Neuronal stem cell (in vitro differentiated cells): ENCODE results near the gene MIA2.

Source experiments
- DNase-seq: peaks from one replicate; pipeline ENCODE4 v3.0.0-alpha.2; 2013; ENCODE audit warnings: low spot score
- H2AFZ ChIP-seq: one replicate; pipeline ENCODE4 v1.6.1; 2013; ENCODE audit warnings: mild to moderate bottlenecking, low read length, inconsistent platforms
- H2AK5ac ChIP-seq: 2 replicates; pipeline ENCODE4 v1.6.1; 2013; ENCODE audit warnings: low read depth, mild to moderate bottlenecking, inconsistent platforms, low read length, moderate library complexity, mixed read lengths
- H2BK120ac ChIP-seq: 2 replicates; pipeline ENCODE4 v1.6.1; 2013; ENCODE audit warnings: low read depth, mild to moderate bottlenecking, inconsistent platforms, low read length, moderate library complexity, mixed read lengths
- H2BK12ac ChIP-seq: one replicate; pipeline ENCODE4 v1.6.1; 2013; ENCODE audit warnings: low read length, inconsistent platforms
- H2BK15ac ChIP-seq: 2 replicates; pipeline ENCODE4 v1.6.1; 2013; ENCODE audit warnings: mild to moderate bottlenecking, low read length, inconsistent platforms, mixed read lengths
- H2BK5ac ChIP-seq: one replicate; pipeline ENCODE4 v1.6.1; 2013; ENCODE audit warnings: inconsistent platforms, mild to moderate bottlenecking, low read length, moderate library complexity
- H3K14ac ChIP-seq: one replicate; pipeline ENCODE4 v1.6.1; 2013; ENCODE audit warnings: low read length, inconsistent platforms
- H3K18ac ChIP-seq: 2 replicates; pipeline ENCODE4 v1.6.1; 2013; ENCODE audit warnings: low read length, inconsistent platforms
- H3K23ac ChIP-seq: 2 replicates; pipeline ENCODE4 v1.6.1; 2013; ENCODE audit warnings: low read depth, mild to moderate bottlenecking, mixed read lengths, low read length, inconsistent platforms; ENCODE audit not compliant: poor library complexity
- H3K27ac ChIP-seq: replicated peaks from 3 replicates; pipeline ENCODE4 v1.5.1; 2013; ENCODE audit warnings: low read length, inconsistent platforms
- H3K27me3 ChIP-seq, 3 experiments: 2 replicates each; pipeline ENCODE4 v1.6.1; 2013; ENCODE audit warnings: low read length in 3 of 3, mild to moderate bottlenecking in 2 of 3, inconsistent platforms in 1 of 3, low read depth in 1 of 3, mixed read lengths in 1 of 3, moderate library complexity in 1 of 3; ENCODE audit not compliant: control insufficient read depth in 3 of 3, insufficient read depth in 3 of 3
- H3K36me3 ChIP-seq, 2 donors: replicated peaks in 1 of 2; 2 replicates each; pipeline ENCODE4 v1.6.1; 2013; ENCODE audit warnings: low read length in 2 of 2; ENCODE audit not compliant: control insufficient read depth in 2 of 2, insufficient read depth in 2 of 2
- H3K4ac ChIP-seq: 2 replicates; pipeline ENCODE4 v1.6.1; 2013; ENCODE audit warnings: inconsistent platforms, mild to moderate bottlenecking, low read length, moderate library complexity
- H3K4me1 ChIP-seq, 2 donors: 1 replicate in 1 of 2; 2 replicates in 1 of 2; pipeline ENCODE4 v1.6.1; 2013; ENCODE audit warnings: low read length in 2 of 2, low read depth in 1 of 2; ENCODE audit not compliant: control insufficient read depth in 2 of 2, insufficient read depth in 1 of 2
- H3K4me2 ChIP-seq: one replicate; pipeline ENCODE4 v1.6.1; 2013; ENCODE audit warnings: mild to moderate bottlenecking, low read length, inconsistent platforms; ENCODE audit not compliant: insufficient read depth, poor library complexity, severe bottlenecking
- H3K4me3 ChIP-seq, 2 donors: 2 replicates each; pipeline ENCODE4 v1.5.1; 2013; ENCODE audit warnings: low read length in 2 of 2, mild to moderate bottlenecking in 2 of 2, inconsistent platforms in 1 of 2, moderate library complexity in 1 of 2
- H3K79me1 ChIP-seq: one replicate; pipeline ENCODE4 v1.6.1; 2013; ENCODE audit warnings: low read depth, mild to moderate bottlenecking, inconsistent platforms, low read length, moderate library complexity
- H3K9ac ChIP-seq: one replicate; pipeline ENCODE4 v1.6.1; 2013; ENCODE audit warnings: mild to moderate bottlenecking, low read depth, low read length, inconsistent platforms; ENCODE audit not compliant: poor library complexity
- H3K9me3 ChIP-seq, 2 donors: replicated peaks in 1 of 2; 2 replicates each; pipeline versions ENCODE3 to v1.6.1; 2013; ENCODE audit warnings: low read length in 2 of 2, mild to moderate bottlenecking in 2 of 2, inconsistent platforms in 1 of 2, low read depth in 1 of 2, mixed read lengths in 1 of 2, moderate library complexity in 1 of 2; ENCODE audit not compliant: control insufficient read depth in 2 of 2, insufficient read depth in 1 of 2
- H4K8ac ChIP-seq: one replicate; pipeline ENCODE4 v1.6.1; 2013; ENCODE audit warnings: low read depth, mild to moderate bottlenecking, inconsistent platforms, low read length, moderate library complexity
- H4K91ac ChIP-seq: one replicate; pipeline ENCODE4 v1.6.1; 2013; ENCODE audit warnings: low read length, low read depth, mild to moderate bottlenecking, inconsistent platforms; ENCODE audit not compliant: poor library complexity
- WGBS, 2 donors: extraction: QIAGEN DNeasy Blood & Tissue Kit; methylation state at CpG; one replicate each; pipeline ENCODE4 v1.1.7; 2013; ENCODE audit warnings: missing lambda C conversion rate in 2 of 2, mixed read lengths in 1 of 2; ENCODE audit not compliant: insufficient read length in 2 of 2, insufficient replicate concordance in 1 of 2; ENCODE audit errors: extremely low coverage in 2 of 2; 5-methylcytosine and 5-hydroxymethylcytosine counted together

MIA2 gene

DNA sequence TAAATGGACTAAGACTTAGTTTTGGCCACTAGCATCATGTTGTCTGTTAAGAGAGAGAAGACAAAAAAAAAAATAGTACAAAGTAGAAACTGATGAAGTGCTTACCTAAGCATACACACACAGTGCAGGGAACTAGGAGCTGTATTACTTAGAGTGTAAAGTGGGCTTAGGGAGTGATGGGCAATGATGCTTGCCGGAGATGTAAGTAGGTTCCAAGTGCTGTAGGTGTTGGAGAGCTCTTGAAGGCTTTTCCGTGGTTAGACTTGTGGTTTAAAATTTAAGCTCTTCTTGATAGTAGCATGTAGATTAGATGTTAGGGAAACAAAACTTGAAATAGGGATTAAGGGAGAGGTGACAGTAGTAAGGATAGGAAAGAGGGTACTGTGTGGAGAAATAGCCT lies 34.7 kb downstream of the MIA2 start:
- WGBS, 2 donors = no CpG with 5 or more reads among the region's 2 CpGs
- no peak overlapping the region for H2BK12ac ChIP-seq
- H3K27ac ChIP-seq = no peak overlapping the region
- peak overlapping the region in 1 of 2 donors; percentile 65 for H3K4me3 ChIP-seq
- H2BK5ac ChIP-seq = no peak overlapping the region
- H3K27me3 ChIP-seq = no peaks in the 10 kb centered on the region
- peaks cover 4 to 18% of the 10 kb centered on the region in 2 donors for H3K9me3 ChIP-seq
- peaks cover 4% of the 10 kb centered on the region for H3K79me1 ChIP-seq
- H2BK120ac ChIP-seq = no peak overlapping the region
- DNase-seq = no peak
- H3K36me3 ChIP-seq = no peaks in the 10 kb centered on the region
- H3K4me1 ChIP-seq = peaks cover 3 to 14% of the 10 kb centered on the region in 2 donors
- H3K23ac ChIP-seq = no peak overlapping the region
- H4K8ac ChIP-seq = no peak overlapping the region
- no peak overlapping the region for H2AK5ac ChIP-seq
- H3K18ac ChIP-seq = no peak overlapping the region
- no peak overlapping the region for H3K14ac ChIP-seq
- H4K91ac ChIP-seq = no peak overlapping the region
- H3K4me2 ChIP-seq = no peak overlapping the region
- no peak overlapping the region for H3K4ac ChIP-seq
- H2BK15ac ChIP-seq = no peak overlapping the region
- no peak overlapping the region for H2AFZ ChIP-seq
- H3K9ac ChIP-seq = no peak overlapping the region

DNA sequence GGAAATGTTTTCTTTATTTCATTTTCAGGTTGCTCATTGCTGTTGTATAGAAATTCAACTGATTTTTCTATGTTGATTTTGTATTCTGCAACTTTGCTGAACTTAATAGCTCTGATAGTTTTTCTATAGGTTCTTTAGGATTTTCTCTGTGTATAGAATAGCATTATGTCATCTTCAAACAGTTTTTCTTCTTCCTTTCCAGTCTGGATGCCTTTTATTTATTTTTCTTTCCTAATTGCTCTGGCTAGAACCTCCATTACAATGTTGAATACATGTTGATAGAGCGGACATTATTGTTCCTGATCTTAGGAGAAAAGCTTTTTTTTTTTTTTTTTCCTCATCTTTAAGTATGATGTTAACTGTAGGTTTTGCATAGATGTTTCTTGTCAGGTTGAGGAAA lies 39.2 kb downstream of the MIA2 start:
- Histone ChIP-seq H4K8ac (no peak overlapping the region), H2BK5ac (no peak overlapping the region), H3K27ac (no peak overlapping the region), H3K9me3 (peaks cover 4 to 22% of the 10 kb centered on the region in 2 donors), H2BK12ac (no peak overlapping the region), H3K23ac (no peak overlapping the region), H2BK120ac (no peak overlapping the region), H2BK15ac (no peak overlapping the region), H3K14ac (no peak overlapping the region), H3K4me2 (no peak overlapping the region), H3K4me3 (no peak overlapping the region), H3K9ac (no peak overlapping the region), H3K79me1 (peaks cover 4% of the 10 kb centered on the region), H2AK5ac (no peak overlapping the region), H3K4me1 (peaks cover 0 to 2% of the 10 kb centered on the region in 2 donors), H3K36me3 (no peaks in the 10 kb centered on the region), H3K4ac (no peak overlapping the region), H3K27me3 (no peaks in the 10 kb centered on the region), H4K91ac (no peak overlapping the region), H3K18ac (no peak overlapping the region), H2AFZ (no peak overlapping the region)
- no CpG with 5 or more reads among the region's 1 CpG for WGBS, 2 donors
- no peak for DNase-seq

DNA sequence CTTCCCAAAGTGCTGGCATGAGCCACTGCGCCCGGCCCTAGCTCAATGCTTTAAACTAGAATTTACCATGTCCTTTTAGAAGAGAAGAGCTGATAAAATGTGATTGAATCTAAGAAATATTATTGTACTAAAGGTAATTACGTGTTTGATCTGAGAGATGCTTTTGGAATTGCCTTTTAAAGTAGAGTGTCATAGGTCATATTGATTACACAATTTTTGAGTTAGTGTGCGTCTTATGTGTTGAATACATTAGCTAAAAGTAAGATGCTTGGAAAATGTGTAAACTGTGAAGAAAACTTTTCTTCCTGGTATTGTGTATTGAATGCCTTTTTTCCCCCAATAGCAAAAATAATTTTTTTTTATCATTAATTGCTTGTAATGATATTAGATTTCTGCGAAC lies 41.7 kb downstream of the MIA2 start:
- Histone ChIP-seq H2AK5ac (no peak overlapping the region), H3K9ac (no peak overlapping the region), H4K91ac (no peak overlapping the region), H3K4me2 (no peak overlapping the region), H2BK120ac (no peak overlapping the region), H2BK5ac (no peak overlapping the region), H2AFZ (no peak overlapping the region), H3K27ac (no peak overlapping the region), H3K4me3 (no peak overlapping the region), H2BK12ac (no peak overlapping the region), H3K23ac (no peak overlapping the region), H3K4ac (no peak overlapping the region), H3K18ac (no peak overlapping the region), H3K14ac (no peak overlapping the region), H3K36me3 (peaks cover 2 to 8% of the 10 kb centered on the region in 2 donors), H3K27me3 (no peaks in the 10 kb centered on the region), H3K9me3 (peaks cover 4 to 22% of the 10 kb centered on the region in 2 donors), H2BK15ac (no peak overlapping the region), H3K79me1 (peaks cover 4% of the 10 kb centered on the region), H3K4me1 (no peaks in the 10 kb centered on the region), H4K8ac (no peak overlapping the region)
- DNase-seq = no peak
- no CpG with 5 or more reads among the region's 5 CpGs for WGBS, 2 donors

DNA sequence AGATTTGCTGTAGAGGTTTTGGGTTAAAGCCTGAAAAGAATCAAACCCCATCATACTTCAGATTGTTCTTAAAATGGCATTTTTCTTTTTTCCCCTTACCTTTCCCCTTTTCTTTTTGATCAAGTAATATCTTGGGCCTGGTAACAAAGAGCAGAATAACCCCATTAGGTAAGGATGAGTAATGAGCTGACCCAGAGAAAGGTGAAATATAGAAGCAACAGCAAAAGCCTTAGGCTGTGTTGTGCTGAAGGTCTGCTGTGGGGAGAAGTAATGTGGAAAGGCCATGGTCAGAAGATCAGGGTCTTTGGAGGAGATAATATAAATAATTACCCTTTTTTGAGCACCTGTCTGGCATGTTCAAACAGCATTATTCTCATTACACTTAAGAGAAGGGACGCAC lies 42.3 kb downstream of the MIA2 start:
- Histone ChIP-seq H3K36me3 (peaks cover 2 to 8% of the 10 kb centered on the region in 2 donors), H3K23ac (no peak overlapping the region), H2BK5ac (no peak overlapping the region), H3K27ac (no peak overlapping the region), H2BK15ac (no peak overlapping the region), H3K4ac (no peak overlapping the region), H3K79me1 (peaks cover 4% of the 10 kb centered on the region), H4K8ac (no peak overlapping the region), H3K9me3 (peaks cover 4 to 19% of the 10 kb centered on the region in 2 donors), H3K27me3 (no peaks in the 10 kb centered on the region), H2BK120ac (no peak overlapping the region), H3K18ac (no peak overlapping the region), H3K4me1 (no peaks in the 10 kb centered on the region), H3K9ac (no peak overlapping the region), H4K91ac (no peak overlapping the region), H2AK5ac (no peak overlapping the region), H3K14ac (no peak overlapping the region), H2AFZ (no peak overlapping the region), H3K4me3 (no peak overlapping the region), H3K4me2 (no peak overlapping the region), H2BK12ac (no peak overlapping the region)
- DNase-seq = no peak
- no CpG with 5 or more reads among the region's 1 CpG for WGBS, 2 donors
